Measurements from ENCODE around the gene IRF6. TPM values are rescaled to one million over a fixed set of nuclear protein-coding genes. Genes with fewer than 3 reads are reported as not detected.

The IRF6 gene
- total RNA-seq, 1 donor from 2014 or later = 39.9 TPM

GRCh38 chr1:209830722-209831121 is 24.8 kb upstream of the IRF6 start:
- no peak for TF ChIP-seq CTCF (IDR thresholded peaks at IDR 0.05; ENCODE audit: unreplicated experiment)
- Mint-ChIP-seq H3K27me3 (ENCODE audit: low read depth) (no peaks in the 10 kb centered on the region), H3K9me3 (no peaks in the 10 kb centered on the region), H3K36me3 (peaks cover 17% of the 10 kb centered on the region), H3K4me1 (peaks cover 26% of the 10 kb centered on the region), H3K27ac (no peak overlapping the region), H3K4me3 (no peak overlapping the region)
- DNase-seq (ENCODE audit: low spot score in 2 of 2, unreplicated experiment in 2 of 2) = no peak

- Mint-ChIP-seq H3K4me1 (peaks cover 28% of the 10 kb centered on the region), H3K9me3 (no peaks in the 10 kb centered on the region), H3K27ac (no peak overlapping the region), H3K36me3 (peaks cover 17% of the 10 kb centered on the region), H3K27me3 (ENCODE audit: low read depth) (no peaks in the 10 kb centered on the region), H3K4me3 (peak overlapping the region; percentile 93)
- DNase-seq (ENCODE audit: low spot score in 2 of 2, unreplicated experiment in 2 of 2) = no peak
- no peak for TF ChIP-seq CTCF (IDR thresholded peaks at IDR 0.05; ENCODE audit: unreplicated experiment)
Observed at GRCh38 chr1:209829716-209830115, 23.8 kb upstream of the IRF6 start.

- Mint-ChIP-seq H3K36me3 (peaks cover 5% of the 10 kb centered on the region), H3K27me3 (ENCODE audit: low read depth) (no peaks in the 10 kb centered on the region), H3K9me3 (no peaks in the 10 kb centered on the region), H3K4me1 (peaks cover 38% of the 10 kb centered on the region), H3K4me3 (peak within 1 kb of the TSS; percentile 93), H3K27ac (peak within 1 kb of the TSS; percentile 90)
- no peak for TF ChIP-seq CTCF (IDR thresholded peaks at IDR 0.05; ENCODE audit: unreplicated experiment)
- peak; percentile 77 to 91 for DNase-seq (ENCODE audit: low spot score in 2 of 2, unreplicated experiment in 2 of 2)
Observed at GRCh38 chr1:209827384-209828262, 21.7 kb upstream of the IRF6 start, which contains the start of gene UTP25. UTP25 (plus strand) TSS chr1:209827972; CDS start chr1:209828064, 92 bp downstream.

- H3K27me3 Mint-ChIP-seq (ENCODE audit: low read depth) = no peaks in the 10 kb centered on the region
- H3K4me3 Mint-ChIP-seq = no peak overlapping the region
- H3K36me3 Mint-ChIP-seq = no peaks in the 10 kb centered on the region
- peak overlapping the region; percentile 23 for H3K27ac Mint-ChIP-seq
- H3K4me1 Mint-ChIP-seq = peaks cover 39% of the 10 kb centered on the region
- H3K9me3 Mint-ChIP-seq = no peaks in the 10 kb centered on the region
- no peak for DNase-seq (ENCODE audit: low spot score in 2 of 2, unreplicated experiment in 2 of 2)
- no peak for TF ChIP-seq CTCF (IDR thresholded peaks at IDR 0.05; ENCODE audit: unreplicated experiment)
Observed at GRCh38 chr1:209825591-209826434, 19.9 kb upstream of the IRF6 start.

- Mint-ChIP-seq H3K9me3 (no peaks in the 10 kb centered on the region), H3K36me3 (no peaks in the 10 kb centered on the region), H3K27ac (no peak overlapping the region), H3K4me3 (peak overlapping the region; percentile 31), H3K27me3 (ENCODE audit: low read depth) (no peaks in the 10 kb centered on the region), H3K4me1 (peaks cover 38% of the 10 kb centered on the region)
- TF ChIP-seq CTCF (IDR thresholded peaks at IDR 0.05; ENCODE audit: unreplicated experiment) = peak; percentile 91
- DNase-seq (ENCODE audit: low spot score in 2 of 2, unreplicated experiment in 2 of 2) = no peak
Observed at GRCh38 chr1:209823143-209824041, 17.4 kb upstream of the IRF6 start.

All from mesothelial cell of epicardium (in vitro differentiated cells).